Stimulated activated CD8-positive, alpha-beta memory T cell treated with anti-CD3 and anti-CD28 coated beads, Interleukin-12 subunit alpha, Interleukin-12 subunit beta, amount 100 ng/mL, for 24 hours (primary cell): ENCODE measurements around the gene FBXO45.
"Not testable (repeated sequence)": the region's sequence is repeated elsewhere in the genome, so short reads cannot be mapped to it uniquely, and the experiment has no call there.

Experiments used
- DNase-seq: peaks from one replicate; pipeline ENCODE4 v3.0.0-alpha.2; 2020; ENCODE audit errors: extremely low read depth

The FBXO45 gene

GRCh38 chr3:196557236-196557635 lies 11.2 kb upstream of the FBXO45 start:
- DNase-seq: no peak

GRCh38 chr3:196558476-196558875 lies 10.0 kb upstream of the FBXO45 start:
- DNase-seq: no peak

GRCh38 chr3:196559826-196560225 lies 8.6 kb upstream of the FBXO45 start:
- DNase-seq: no peak

- DNase-seq: no peak
These were observed 4.7 kb upstream of the FBXO45 start for GRCh38 chr3:196563721-196564225.

- peak; percentile 5 for DNase-seq
These were observed 600 bp downstream of the FBXO45 start for GRCh38 chr3:196569003-196569516.

GRCh38 chr3:196570332-196570731 lies 1.9 kb downstream of the FBXO45 start:
- not testable (repeated sequence) for DNase-seq

GRCh38 chr3:196572389-196572788 lies 3.9 kb downstream of the FBXO45 start:
- DNase-seq: no peak

- DNase-seq: no peak
These were observed 16.7 kb downstream of the FBXO45 start for GRCh38 chr3:196585044-196585757.

- no peak for DNase-seq
These were observed 21.8 kb downstream of the FBXO45 start for GRCh38 chr3:196590279-196590678.

GRCh38 chr3:196596355-196596754 lies 27.9 kb downstream of the FBXO45 start:
- DNase-seq: no peak

GRCh38 chr3:196597971-196598733 lies 29.7 kb downstream of the FBXO45 start:
- not testable (repeated sequence) for DNase-seq

- no peak for DNase-seq
These were observed 31.3 kb downstream of the FBXO45 start for GRCh38 chr3:196599734-196600128.

- DNase-seq: no peak
These were observed 31.9 kb downstream of the FBXO45 start for GRCh38 chr3:196600359-196600758.

GRCh38 chr3:196602673-196603072 lies 34.2 kb downstream of the FBXO45 start:
- no peak for DNase-seq

GRCh38 chr3:196603683-196604082 lies 35.2 kb downstream of the FBXO45 start:
- no peak for DNase-seq

GRCh38 chr3:196604548-196604947 lies 36.1 kb downstream of the FBXO45 start:
- peak; percentile 15 for DNase-seq

- no peak for DNase-seq
These were observed 40.2 kb downstream of the FBXO45 start for GRCh38 chr3:196608693-196609092.

GRCh38 chr3:196609343-196609775 lies 40.9 kb downstream of the FBXO45 start:
- DNase-seq: peak; percentile 85

- no peak for DNase-seq
These were observed 41.5 kb downstream of the FBXO45 start for GRCh38 chr3:196609805-196610515.

GRCh38 chr3:196611761-196612483 lies 43.5 kb downstream of the FBXO45 start:
- no peak for DNase-seq

GRCh38 chr3:196615234-196615633 lies 46.8 kb downstream of the FBXO45 start:
- DNase-seq: not testable (repeated sequence)
